K562 (cell line): ENCODE data around the gene ZNF627. TPM values are rescaled to one million over a fixed set of nuclear protein-coding genes. Genes with fewer than 3 reads are reported as not detected.

Source experiments
- EHMT2 ChIP-seq: fragments of 450-650 bp; IDR thresholded peaks from 2 replicates; pipeline ENCODE4 v1.6.1; 2018; ENCODE audit warnings: antibody characterized with exemption
- ELF1 ChIP-seq: fragments of 200-800 bp; sonication (Bioruptor generic); IDR thresholded peaks from 2 replicates; pipeline ENCODE4 v1.6.1; 2016; ENCODE audit warnings: missing genetic modification characterization, missing compliant biosample characterization
- FOXJ2 ChIP-seq: fragments of 200-800 bp; sonication (Bioruptor generic); IDR thresholded peaks from 2 replicates; pipeline ENCODE4 v1.6.1; 2016; ENCODE audit warnings: missing genetic modification characterization, missing compliant biosample characterization
- FOXP1 ChIP-seq: sonication (generic); formaldehyde crosslinking; IDR thresholded peaks from 2 replicates; pipeline ENCODE4 v1.8.0; 2022; ENCODE audit warnings: mild to moderate bottlenecking, missing genetic modification reagents
- HCFC1 ChIP-seq: IDR thresholded peaks from 2 replicates; pipeline ENCODE4 v1.6.1; 2012; ENCODE audit warnings: low read depth, low read length, improper control_type of control experiment
- HMG20A ChIP-seq: fragments of 450-650 bp; formaldehyde crosslinking; conservative IDR thresholded peaks from 2 replicates; pipeline ENCODE4 v1.4.0; 2020; ENCODE audit warnings: mild to moderate bottlenecking, mixed read lengths
- IRF1 ChIP-seq: sonication (generic); formaldehyde crosslinking; IDR thresholded peaks from 2 replicates; pipeline ENCODE4 v1.8.0; 2022; ENCODE audit warnings: missing genetic modification reagents, mild to moderate bottlenecking, borderline replicate concordance
- LEF1 ChIP-seq: fragments of 450-650 bp; IDR thresholded peaks from 2 replicates; pipeline ENCODE4 v1.6.1; 2016; ENCODE audit warnings: mild to moderate bottlenecking
- MEF2D ChIP-seq: conservative IDR thresholded peaks from 2 replicates; pipeline ENCODE4 v1.6.1; 2016; ENCODE audit warnings: low read depth, missing genetic modification characterization, missing compliant biosample characterization
- NBN ChIP-seq: fragments of 450-650 bp; IDR thresholded peaks from 2 replicates; pipeline ENCODE4 v1.6.1; 2016; ENCODE audit warnings: low read depth, mild to moderate bottlenecking
- NFRKB ChIP-seq: fragments of 450-650 bp; IDR thresholded peaks from 2 replicates; pipeline ENCODE4 v1.6.1; 2016; ENCODE audit warnings: low read depth
- PHB ChIP-seq: fragments of 250-450 bp; sonication (Bioruptor Pico); IDR thresholded peaks from 2 replicates; pipeline ENCODE4 v1.5.0; 2021
- PURB ChIP-seq: sonication (generic); formaldehyde crosslinking; IDR thresholded peaks from 2 replicates; pipeline ENCODE4 v1.9.0; 2021; ENCODE audit warnings: low read depth, mild to moderate bottlenecking, missing genetic modification reagents
- RBM39 ChIP-seq: fragments of 200-400 bp; formaldehyde crosslinking; optimal IDR thresholded peaks from 2 replicates; pipeline ENCODE3; 2018; ENCODE audit warnings: low read depth, low read length
- RNF2 ChIP-seq: sonication (generic); IDR thresholded peaks from 2 replicates; pipeline ENCODE4 v1.6.1; 2016
- SMARCB1 ChIP-seq: IDR thresholded peaks from 2 replicates; pipeline ENCODE4 v1.6.1; 2011; ENCODE audit warnings: improper control_type of control experiment, low read depth; ENCODE audit not compliant: insufficient read length
- TOE1 ChIP-seq, 2 experiments: fragments of 450-650 bp in 1 of 2; sonication (generic) in 1 of 2; formaldehyde crosslinking in 1 of 2; IDR thresholded peaks; 2 replicates each; pipeline versions ENCODE4 v1.7.1 to v1.8.0; 2016 to 2022; ENCODE audit warnings: borderline replicate concordance in 2 of 2, mild to moderate bottlenecking in 2 of 2, antibody characterized with exemption in 1 of 2, inconsistent platforms in 1 of 2, low read depth in 1 of 2, missing genetic modification reagents in 1 of 2, moderate library complexity in 1 of 2
- YBX1 ChIP-seq: fragments of 450-650 bp; IDR thresholded peaks from 2 replicates; pipeline ENCODE4 v1.7.1; 2016; ENCODE audit warnings: mild to moderate bottlenecking
- ZNF212 ChIP-seq: fragments of 450-650 bp; formaldehyde crosslinking; IDR thresholded peaks from 2 replicates; pipeline ENCODE4 v1.4.0; 2020; ENCODE audit warnings: mild to moderate bottlenecking
- ZNF79 ChIP-seq: fragments of 250-450 bp; sonication (Bioruptor Pico); IDR thresholded peaks from 2 replicates; pipeline ENCODE4 v1.4.0; 2020; ENCODE audit warnings: low read depth, mild to moderate bottlenecking, moderate library complexity
- polyA plus RNA-seq, 8 experiments: library from polyadenylated mRNA; depleted of rRNA in 4 of 8; stranded (reverse) in 5 of 8; unstranded in 3 of 8; fragments of >200 nt; fragmentation: Nextera tagmentation in 2 of 8; fragmentation: Illumina TruSeq in 1 of 8; extraction: Ambion mirVana in 2 of 8; extraction: Trizol in 1 of 8; gene quantifications; 2 replicates each; pipeline versions ENCODE4 v1.2.1 to v1.2.3, GENCODE V29; 2011 to 2014; ENCODE audit warnings: inconsistent platforms in 1 of 8, missing spikeins in 1 of 8
- total RNA-seq, 7 experiments: library from RNA; depleted of rRNA in 6 of 7; stranded (reverse); fragments of >200 nt in 6 of 7; fragmentation: Illumina TruSeq in 2 of 7; extraction: Trizol in 2 of 7; gene quantifications; 2 replicates each; pipeline versions ENCODE4 v1.2.1 to v1.2.3, GENCODE V29; 2011 to 2021; ENCODE audit warnings: low replicate concordance in 1 of 7
- TF ChIP-seq, protein P1 (sequence below): fragments of 250-450 bp; sonication (Bioruptor Pico); IDR thresholded peaks from 2 replicates; pipeline ENCODE4 v1.6.1; 2021; ENCODE audit warnings: mild to moderate bottlenecking
- TF ChIP-seq, protein P2 (sequence below): fragments of 250-450 bp; sonication (Bioruptor Pico); IDR thresholded peaks from 2 replicates; pipeline ENCODE4 v1.5.0; 2021; ENCODE audit warnings: mild to moderate bottlenecking, moderate library complexity

ZNF627 gene
- total and polyA plus RNA-seq, 9 of the 15 experiments (the other 6 are each of a cell fraction or from before 2014, with no cell fraction given) = 6.4 to 19.9 (median 10.6) TPM

DNA sequence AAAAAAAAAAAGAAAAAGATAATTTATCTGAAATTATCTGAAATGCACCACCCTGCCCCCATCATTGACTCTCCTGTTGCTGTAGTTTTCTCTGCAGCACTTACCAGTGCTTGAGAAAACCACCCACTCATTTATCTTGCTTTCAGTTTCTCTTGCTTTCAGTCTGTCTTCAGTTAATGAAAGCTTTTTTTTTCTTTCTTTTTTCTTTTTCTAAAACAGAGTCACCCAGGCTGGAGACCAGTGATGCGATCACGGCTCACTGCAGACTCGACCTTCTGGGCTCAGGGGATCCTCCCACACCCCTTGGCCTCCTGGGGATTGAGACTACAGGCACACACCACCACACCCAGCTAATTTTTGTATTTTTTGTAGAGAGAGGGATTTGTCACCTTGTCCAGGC is 15.5 kb upstream of the ZNF627 start (continued):
- TF ChIP-seq ELF1 (tag) = no peak
- TF ChIP-seq RBM39 = no peak
- no peak for TF ChIP-seq NBN
- TF ChIP-seq PHB (CRISPR knock-in tag) = no peak
- no peak for TF ChIP-seq YBX1
- TF ChIP-seq FOXJ2 = no peak
- no peak for TF ChIP-seq MEF2D (tag)
- TF ChIP-seq TOE1 (IDR thresholded peaks at IDR 0.05; ENCODE audit: borderline replicate concordance) = no peak
- no peak for TF ChIP-seq TOE1 (CRISPR knock-in tag; IDR thresholded peaks at IDR 0.05; ENCODE audit: borderline replicate concordance, low read depth)
- no peak for TF ChIP-seq HCFC1
- TF ChIP-seq, protein P1, sequence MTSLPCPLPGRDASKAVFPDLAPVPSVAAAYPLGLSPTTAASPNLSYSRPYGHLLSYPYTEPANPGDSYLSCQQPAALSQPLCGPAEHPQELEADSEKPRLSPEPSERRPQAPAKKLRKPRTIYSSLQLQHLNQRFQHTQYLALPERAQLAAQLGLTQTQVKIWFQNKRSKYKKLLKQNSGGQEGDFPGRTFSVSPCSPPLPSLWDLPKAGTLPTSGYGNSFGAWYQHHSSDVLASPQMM (CRISPR knock-in tag) = no peak
- TF ChIP-seq EHMT2 = no peak
- no peak for TF ChIP-seq FOXP1 (CRISPR knock-in tag)
- TF ChIP-seq SMARCB1 = no peak
- no peak for TF ChIP-seq HMG20A
- TF ChIP-seq NFRKB = no peak
- TF ChIP-seq RNF2 = no peak
- TF ChIP-seq, protein P2, sequence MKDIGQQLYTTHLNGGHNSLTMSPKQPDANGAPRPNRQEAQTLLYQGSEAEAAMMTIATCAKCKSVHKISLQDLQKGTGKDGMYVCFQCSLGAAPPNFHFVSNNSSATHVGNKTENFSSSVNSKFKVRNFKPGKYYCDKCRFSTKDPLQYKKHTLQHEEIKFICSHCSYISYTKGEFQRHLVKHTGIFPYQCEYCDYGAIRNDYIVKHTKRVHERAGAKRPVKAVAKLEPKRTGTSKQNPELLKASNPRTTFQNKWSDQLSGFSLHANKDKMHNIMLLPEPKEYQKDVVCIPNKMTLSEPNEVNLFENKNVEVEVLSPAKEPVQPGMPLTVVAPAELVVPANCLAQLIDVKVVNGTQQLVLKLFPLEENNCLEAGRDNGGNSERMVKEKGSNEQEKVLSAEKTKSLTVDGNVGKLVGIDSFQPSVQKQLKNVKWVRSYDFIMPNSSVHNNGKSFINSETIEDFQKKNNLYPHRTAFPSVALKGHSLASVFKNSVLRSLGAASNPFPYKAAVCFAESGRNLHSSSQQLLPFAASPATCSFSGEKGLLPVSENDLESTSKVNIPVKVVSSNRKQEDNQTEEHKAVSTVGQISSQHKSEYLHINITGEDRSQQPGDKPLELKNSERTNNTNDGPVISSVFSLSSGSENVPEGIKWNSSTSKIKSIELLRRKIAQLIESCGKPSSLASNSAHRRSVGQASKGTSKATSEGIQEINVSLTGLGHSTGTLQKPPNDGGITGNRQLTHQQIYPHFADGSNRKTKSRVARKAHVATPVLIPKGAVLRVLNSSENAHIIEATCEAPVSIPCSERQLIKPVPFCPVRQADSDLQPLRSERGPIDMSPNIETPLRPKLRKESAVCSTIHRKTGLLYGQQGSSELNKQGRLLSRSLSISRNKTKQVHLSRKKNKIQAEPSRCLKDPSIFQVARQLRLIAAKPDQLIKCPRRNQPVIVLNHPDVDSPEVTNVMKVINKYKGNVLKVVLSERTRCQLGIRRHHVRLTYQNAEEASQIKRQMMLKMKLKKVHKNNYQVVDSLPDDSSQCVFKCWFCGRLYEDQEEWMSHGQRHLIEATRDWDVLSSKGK = no peak
- peak; percentile 31; the same call in 1 of the 2 replicates for TF ChIP-seq ZNF79 (CRISPR knock-in tag)
- no peak for TF ChIP-seq PURB
- no peak for TF ChIP-seq IRF1 (CRISPR knock-in tag)
- TF ChIP-seq ZNF212 (CRISPR knock-in tag) = no peak
- TF ChIP-seq LEF1 = peak; percentile 61
